Measurements from ENCODE around the gene CCDC85C. TPM values are rescaled to one million over a fixed set of nuclear protein-coding genes. Genes with fewer than 3 reads are reported as not detected.

The CCDC85C gene
- total RNA-seq, 1 experiment from 2014 or later: 33.2 TPM

DNA sequence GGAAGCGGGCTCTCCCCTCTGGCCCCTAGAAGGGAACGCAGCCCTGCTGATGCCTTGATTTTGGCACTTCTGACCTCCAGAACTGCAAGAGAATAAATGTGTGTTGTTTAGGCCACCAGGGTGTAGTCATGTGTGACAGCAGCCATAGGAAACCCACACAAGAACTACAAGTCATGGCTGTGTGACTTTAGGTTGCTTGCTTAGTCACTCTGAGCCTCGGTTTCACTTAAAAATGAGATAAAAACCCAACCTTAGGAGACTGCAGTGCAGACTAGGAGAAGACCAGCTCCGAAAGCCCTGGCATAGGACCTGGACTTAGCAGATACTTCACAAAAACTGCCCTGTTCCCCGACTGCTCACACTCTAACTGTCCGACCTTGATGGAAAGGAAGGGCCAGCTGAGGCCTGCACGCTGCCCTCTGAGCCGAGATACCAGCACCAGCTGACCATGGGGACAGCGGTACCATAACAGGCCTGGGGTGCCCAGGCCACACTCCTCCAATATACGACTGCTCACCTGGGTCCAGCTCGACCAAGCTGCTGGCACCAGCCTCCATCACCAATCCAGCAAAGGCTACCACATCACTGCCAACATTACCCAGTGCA lies 53.5 kb downstream of the CCDC85C start:
- H2BK12ac ChIP-seq (ENCODE audit: insufficient read length, low read depth, low read length): no peak overlapping the region

More for the DNA sequence above, 53.5 kb downstream of the CCDC85C start:
- WGBS (ENCODE audit: extremely low coverage, insufficient read length, low lambda C conversion rate): no CpG with 5 or more reads among the region's 11 CpGs
- Histone ChIP-seq H3K56ac (ENCODE audit: insufficient read length, low read depth, low read length) (no peak overlapping the region), H3K23me2 (ENCODE audit: insufficient read length, low read depth, low read length, poor library complexity, severe bottlenecking) (no peaks in the 10 kb centered on the region), H3K27me3 (ENCODE audit: insufficient read depth, low read length) (0 out of 2 replicates have a peak, but pooled peaks cover 2% of the 10 kb centered on the region), H4K8ac (replicated peaks; ENCODE audit: insufficient read length, low read depth, low read length) (no peak overlapping the region), H4K5ac (ENCODE audit: insufficient read length, low read depth, low read length) (no peak overlapping the region), H3K18ac (ENCODE audit: insufficient read length, low read depth, low read length) (no peak overlapping the region), H3K9ac (ENCODE audit: extremely low read depth, insufficient read length, low read length) (no peak overlapping the region), H3K4me2 (ENCODE audit: insufficient read depth, insufficient read length, low read length) (no peak overlapping the region), H2AK5ac (ENCODE audit: insufficient read length, low read length) (no peak overlapping the region), H3K4ac (ENCODE audit: low read depth, low read length) (no peak overlapping the region), H2BK5ac (ENCODE audit: insufficient read length, low read length) (no peak overlapping the region), H3K27ac (ENCODE audit: insufficient read length, low read depth, low read length) (no peak overlapping the region), H3K79me1 (ENCODE audit: insufficient read depth, low read depth, low read length, poor library complexity, severe bottlenecking) (no peaks in the 10 kb centered on the region), H2AFZ (ENCODE audit: low read length) (no peak overlapping the region), H2BK15ac (ENCODE audit: low read depth, low read length) (no peak overlapping the region), H4K20me1 (ENCODE audit: control insufficient read depth, insufficient read depth, insufficient read length) (peaks cover 3% of the 10 kb centered on the region), H3T11ph (ENCODE audit: low read length) (no peak overlapping the region), H3K79me2 (ENCODE audit: insufficient read depth, low read length) (no peaks in the 10 kb centered on the region; the same call in 1 of the 2 replicates), H2BK20ac (ENCODE audit: low read depth, low read length, poor library complexity, severe bottlenecking) (no peak overlapping the region), H2BK120ac (ENCODE audit: low read depth, low read length, poor library complexity, severe bottlenecking) (no peak overlapping the region), H3K23ac (ENCODE audit: insufficient read length, low read depth, low read length) (no peak overlapping the region), H3K14ac (ENCODE audit: insufficient read depth, low read length) (no peak overlapping the region), H3K4me1 (ENCODE audit: insufficient read depth, low read length) (no peaks in the 10 kb centered on the region; the same call in 1 of the 2 replicates), H3K9me3 (ENCODE audit: control insufficient read depth, low read depth, low read length) (no peaks in the 10 kb centered on the region), H4K91ac (ENCODE audit: insufficient read length, low read depth, low read length) (no peak overlapping the region)
- TF ChIP-seq, protein P1, sequence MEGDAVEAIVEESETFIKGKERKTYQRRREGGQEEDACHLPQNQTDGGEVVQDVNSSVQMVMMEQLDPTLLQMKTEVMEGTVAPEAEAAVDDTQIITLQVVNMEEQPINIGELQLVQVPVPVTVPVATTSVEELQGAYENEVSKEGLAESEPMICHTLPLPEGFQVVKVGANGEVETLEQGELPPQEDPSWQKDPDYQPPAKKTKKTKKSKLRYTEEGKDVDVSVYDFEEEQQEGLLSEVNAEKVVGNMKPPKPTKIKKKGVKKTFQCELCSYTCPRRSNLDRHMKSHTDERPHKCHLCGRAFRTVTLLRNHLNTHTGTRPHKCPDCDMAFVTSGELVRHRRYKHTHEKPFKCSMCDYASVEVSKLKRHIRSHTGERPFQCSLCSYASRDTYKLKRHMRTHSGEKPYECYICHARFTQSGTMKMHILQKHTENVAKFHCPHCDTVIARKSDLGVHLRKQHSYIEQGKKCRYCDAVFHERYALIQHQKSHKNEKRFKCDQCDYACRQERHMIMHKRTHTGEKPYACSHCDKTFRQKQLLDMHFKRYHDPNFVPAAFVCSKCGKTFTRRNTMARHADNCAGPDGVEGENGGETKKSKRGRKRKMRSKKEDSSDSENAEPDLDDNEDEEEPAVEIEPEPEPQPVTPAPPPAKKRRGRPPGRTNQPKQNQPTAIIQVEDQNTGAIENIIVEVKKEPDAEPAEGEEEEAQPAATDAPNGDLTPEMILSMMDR (conservative IDR thresholded peaks at IDR 0.05): no peak
- Mint-ChIP-seq H3K9me3 (no peaks in the 10 kb centered on the region), H3K4me3 (no peak overlapping the region), H3K4me1 (peaks cover 43 to 54% of the 10 kb centered on the region in 2 experiments), H3K36me3 (ENCODE audit: insufficient read depth in 1 of 3, low read depth in 3 of 3) (no peaks in the 10 kb centered on the region), H3K27ac (peak overlapping the region in 2 of 3 experiments; percentile 41 to 53; a peak in 2 of 7 replicates), H3K27me3 (ENCODE audit: low read depth) (no peaks in the 10 kb centered on the region; the same call in 1 of the 2 replicates)
- DNase-seq: no peak
